Liver (tissue), 9 donors: ENCODE measurements around the gene STK17B. TPM values are rescaled to one million over a fixed set of nuclear protein-coding genes. Genes with fewer than 3 reads are reported as not detected.

Experiments
- DNase-seq: peaks from one replicate; pipeline ENCODE4 v3.0.0-alpha.2; 2017; ENCODE audit warnings: low spot score
- H3K27ac ChIP-seq, 2 donors: one replicate each; pipeline ENCODE4 v1.7.0; 2013; ENCODE audit warnings: inconsistent platforms in 2 of 2, low read length in 2 of 2, control low read depth in 1 of 2, low read depth in 1 of 2, mild to moderate bottlenecking in 1 of 2
- H3K27me3 ChIP-seq, 4 donors: one replicate each; pipeline versions ENCODE4 v1.6.1 to v1.7.0; 2013; ENCODE audit warnings: low read length in 3 of 4, inconsistent platforms in 1 of 4, mild to moderate bottlenecking in 1 of 4, moderate library complexity in 1 of 4; ENCODE audit not compliant: control insufficient read depth in 4 of 4, insufficient read depth in 4 of 4
- H3K36me3 ChIP-seq, 4 donors: one replicate each; pipeline versions ENCODE4 v1.6.1 to v1.7.0; 2013; ENCODE audit warnings: low read length in 3 of 4, mild to moderate bottlenecking in 3 of 4, low read depth in 1 of 4, moderate library complexity in 1 of 4; ENCODE audit not compliant: control insufficient read depth in 4 of 4, insufficient read depth in 3 of 4
- H3K4me1 ChIP-seq, 4 donors: one replicate each; pipeline versions ENCODE4 v1.6.1 to v1.7.0; 2013; ENCODE audit warnings: low read length in 3 of 4, mild to moderate bottlenecking in 3 of 4, moderate library complexity in 1 of 4; ENCODE audit not compliant: control insufficient read depth in 4 of 4, insufficient read depth in 4 of 4
- H3K4me3 ChIP-seq, 3 donors: one replicate each; pipeline versions ENCODE4 v1.6.1 to v1.7.0; 2013; ENCODE audit warnings: low read length in 3 of 3, control low read depth in 1 of 3, low read depth in 1 of 3, mild to moderate bottlenecking in 1 of 3
- H3K9ac ChIP-seq, 2 donors: one replicate each; pipeline ENCODE4 v1.7.0; 2013; ENCODE audit warnings: low read length in 2 of 2, mild to moderate bottlenecking in 2 of 2, moderate library complexity in 2 of 2, control low read depth in 1 of 2, low read depth in 1 of 2
- H3K9me3 ChIP-seq, 4 donors: one replicate each; pipeline versions ENCODE4 v1.6.1 to v1.7.0; 2013; ENCODE audit warnings: low read length in 3 of 4; ENCODE audit not compliant: control insufficient read depth in 4 of 4
- ATF3 ChIP-seq: IDR thresholded peaks from 2 replicates; pipeline ENCODE4 v1.6.1; 2016; ENCODE audit warnings: antibody characterized with exemption
- CTCF ChIP-seq: fragments of 150-350 bp; IDR thresholded peaks from 2 replicates; pipeline ENCODE4 v1.5.1; 2017; ENCODE audit warnings: improper control_type of control experiment, low read depth, low read length; ENCODE audit not compliant: missing input control
- EGR1 ChIP-seq, 2 donors: IDR thresholded peaks; 2 replicates each; pipeline ENCODE4 v1.6.1; 2016 to 2018; ENCODE audit warnings: antibody characterized with exemption in 2 of 2, low read depth in 2 of 2
- FOXA1 ChIP-seq: IDR thresholded peaks from 2 replicates; pipeline ENCODE4 v1.6.1; 2016; ENCODE audit warnings: antibody characterized with exemption
- FOXA2 ChIP-seq: IDR thresholded peaks from 2 replicates; pipeline ENCODE4 v1.6.1; 2016; ENCODE audit warnings: antibody characterized with exemption
- GABPA ChIP-seq, 2 donors: IDR thresholded peaks in 1 of 2; conservative IDR thresholded peaks in 1 of 2; 2 replicates each; pipeline ENCODE4 v1.6.1; 2016; ENCODE audit warnings: antibody characterized with exemption in 2 of 2, mild to moderate bottlenecking in 1 of 2, moderate library complexity in 1 of 2
- HNF4A ChIP-seq, 2 donors: conservative IDR thresholded peaks; 2 replicates each; pipeline ENCODE4 v1.6.1; 2016; ENCODE audit warnings: antibody characterized with exemption in 2 of 2, mild to moderate bottlenecking in 2 of 2
- HNF4G ChIP-seq: IDR thresholded peaks from 2 replicates; pipeline ENCODE4 v1.6.1; 2016; ENCODE audit warnings: antibody characterized with exemption
- JUND ChIP-seq, 2 donors: IDR thresholded peaks; 2 replicates each; pipeline ENCODE4 v1.6.1; 2016; ENCODE audit warnings: antibody characterized with exemption in 2 of 2
- MAX ChIP-seq: IDR thresholded peaks from 2 replicates; pipeline ENCODE4 v1.6.1; 2016; ENCODE audit warnings: antibody characterized with exemption
- NR2F2 ChIP-seq: IDR thresholded peaks from 2 replicates; pipeline ENCODE4 v1.6.1; 2016; ENCODE audit warnings: antibody characterized with exemption
- RAD21 ChIP-seq, 2 donors: IDR thresholded peaks; 2 replicates each; pipeline ENCODE4 v1.6.1; 2016; ENCODE audit warnings: antibody characterized with exemption in 2 of 2, mild to moderate bottlenecking in 2 of 2
- REST ChIP-seq: IDR thresholded peaks from 2 replicates; pipeline ENCODE4 v1.6.1; 2016; ENCODE audit warnings: antibody characterized with exemption, mild to moderate bottlenecking
- RXRA ChIP-seq, 2 donors: IDR thresholded peaks; 2 replicates each; pipeline ENCODE4 v1.6.1; 2017 to 2018; ENCODE audit warnings: antibody characterized with exemption in 2 of 2, mild to moderate bottlenecking in 1 of 2
- SP1 ChIP-seq: IDR thresholded peaks from 2 replicates; pipeline ENCODE4 v1.6.1; 2018; ENCODE audit warnings: antibody characterized with exemption, mild to moderate bottlenecking
- TAF1 ChIP-seq: conservative IDR thresholded peaks from 2 replicates; pipeline ENCODE4 v1.6.1; 2016; ENCODE audit warnings: antibody characterized with exemption, mild to moderate bottlenecking
- YY1 ChIP-seq: IDR thresholded peaks from 2 replicates; pipeline ENCODE4 v1.6.1; 2016; ENCODE audit warnings: antibody characterized with exemption, mild to moderate bottlenecking
- ZBTB33 ChIP-seq: IDR thresholded peaks from 2 replicates; pipeline ENCODE4 v1.6.1; 2016; ENCODE audit warnings: antibody characterized with exemption
- WGBS: extraction: QIAGEN DNeasy Blood & Tissue Kit; methylation state at CpG from one replicate; pipeline ENCODE4 v1.1.7; 2013; 5-methylcytosine and 5-hydroxymethylcytosine counted together
- polyA plus RNA-seq, 2 donors: library from polyadenylated mRNA; stranded (reverse) in 1 of 2; unstranded in 1 of 2; fragments of 200-250 nt in 1 of 2; fragments of >200 nt in 1 of 2; fragmentation: Nextera tagmentation in 1 of 2; extraction: Ambion mirVana in 1 of 2; gene quantifications; one replicate each; pipeline versions ENCODE4 v1.2.1 to v1.2.3, GENCODE V29; 2013 to 2015
- total RNA-seq, 2 donors: library from RNA; depleted of rRNA; stranded (reverse); fragments of >200 nt; gene quantifications; one replicate each; pipeline ENCODE4 v1.2.3, GENCODE V29; 2014
- donor health status: healthy.
- donor health status: healthy.
- donor health status: healthy.
- donor health status: healthy.
- donor health status: healthy.

Gene STK17B
- total and polyA plus RNA-seq, 4 donors, result 1.0 to 21.8 (median 4.6) TPM

GRCh38 chr2:196217116-196217515 is 45.7 kb upstream of the STK17B start:
- H3K27ac ChIP-seq, result no peak overlapping the region
- WGBS, result 89% methylated on average over 4 of the region's 4 CpGs

More at GRCh38 chr2:196217116-196217515, 45.7 kb upstream of the STK17B start:
- H3K9me3 ChIP-seq, result no peaks in the 10 kb centered on the region
- H3K9ac ChIP-seq, result no peak overlapping the region
- no peak for DNase-seq
- TF ChIP-seq JUND (IDR thresholded peaks at IDR 0.05), result no peak
- no peak for TF ChIP-seq RXRA (IDR thresholded peaks at IDR 0.05)
- no peak for TF ChIP-seq YY1
- no peak for TF ChIP-seq ATF3
- no peak for TF ChIP-seq RAD21 (IDR thresholded peaks at IDR 0.05)
- TF ChIP-seq FOXA1, result no peak
- TF ChIP-seq HNF4A (conservative IDR thresholded peaks at IDR 0.05), result no peak
- no peak for TF ChIP-seq SP1
- no peak for TF ChIP-seq REST
- TF ChIP-seq MAX, result no peak
- no peak for TF ChIP-seq CTCF
- TF ChIP-seq HNF4G, result no peak
- no peak for TF ChIP-seq ZBTB33
- no peak for TF ChIP-seq EGR1 (IDR thresholded peaks at IDR 0.05; ENCODE audit: low read depth in 2 of 2)
- no peak for TF ChIP-seq NR2F2
- no peak for TF ChIP-seq TAF1
- no peak for TF ChIP-seq GABPA (IDR thresholded peaks at IDR 0.05 in 1 of 2, conservative IDR thresholded peaks at IDR 0.05 in 1 of 2)
- no peak for TF ChIP-seq FOXA2
- H3K36me3 ChIP-seq, result peaks cover 0 to 2% (median 1%) of the 10 kb centered on the region in 4 donors
- no peak overlapping the region for H3K4me3 ChIP-seq
- peaks cover 0 to 5% (median 0%) of the 10 kb centered on the region in 4 donors for H3K4me1 ChIP-seq
- no peaks in the 10 kb centered on the region for H3K27me3 ChIP-seq
